HepG2 (cell line): ENCODE results near the gene PTPRD.

Experiments used
- ARHGAP35 ChIP-seq: sonication (generic); formaldehyde crosslinking; IDR thresholded peaks from 2 replicates; pipeline ENCODE4 v1.9.0; 2022; ENCODE audit warnings: mild to moderate bottlenecking, inconsistent platforms, moderate library complexity, missing genetic modification reagents, borderline replicate concordance
- CTCF ChIP-seq: sonication (generic); formaldehyde crosslinking; IDR thresholded peaks from 2 replicates; pipeline ENCODE4 v1.5.0; 2020; ENCODE audit warnings: mild to moderate bottlenecking, missing genetic modification reagents, moderate library complexity
- PHF8 ChIP-seq: sonication (generic); formaldehyde crosslinking; IDR thresholded peaks from 2 replicates; pipeline ENCODE4 v1.5.0; 2020; ENCODE audit warnings: missing genetic modification reagents

DNA sequence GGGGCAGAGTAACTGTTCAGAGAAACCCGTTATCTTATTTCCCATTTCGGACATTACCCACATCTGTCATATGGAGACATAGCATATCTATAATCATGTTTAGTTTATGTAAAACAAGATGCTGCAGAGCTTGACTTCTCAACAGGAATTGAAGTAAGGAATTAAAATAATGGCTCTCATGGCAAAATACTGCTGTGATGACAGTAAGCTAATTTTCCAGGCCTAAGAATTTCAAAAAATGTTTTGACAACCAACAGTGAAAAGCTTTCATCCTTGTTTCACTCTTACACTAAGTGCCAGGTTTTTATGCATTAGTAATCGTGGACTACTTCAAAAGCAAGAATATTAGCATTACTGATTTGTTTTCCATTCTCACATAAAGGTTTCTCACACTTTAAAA is 518.2 kb downstream of the PTPRD start:
- no peak for TF ChIP-seq CTCF (CRISPR knock-in tag)
- no peak for TF ChIP-seq PHF8
- no peak for TF ChIP-seq ARHGAP35 (CRISPR knock-in tag)
